Transverse colon (tissue), 4 donors: ENCODE data around the gene COX7A2.

Source experiments
- CTCF ChIP-seq, 5 experiments: fragments of 200-600 bp in 3 of 5; fragments of 450-650 bp in 2 of 5; sonication (generic) in 3 of 5; IDR thresholded peaks; 1 replicate in 2 of 5; 2 replicates in 3 of 5; pipeline ENCODE4 v1.5.1; 2016 to 2017; ENCODE audit warnings: antibody characterized with exemption in 5 of 5, inconsistent platforms in 3 of 5, mild to moderate bottlenecking in 2 of 5, moderate library complexity in 1 of 5
- POLR2A ChIP-seq: fragments of 450-650 bp; IDR thresholded peaks from one replicate; pipeline ENCODE4 v1.6.1; 2016; ENCODE audit warnings: antibody characterized with exemption, mild to moderate bottlenecking, moderate library complexity
- POLR2AphosphoS5 ChIP-seq, 3 donors: sonication (generic); formaldehyde crosslinking; IDR thresholded peaks; one replicate each; pipeline ENCODE4 v1.6.1; 2016; ENCODE audit warnings: antibody characterized with exemption in 3 of 3

DNA sequence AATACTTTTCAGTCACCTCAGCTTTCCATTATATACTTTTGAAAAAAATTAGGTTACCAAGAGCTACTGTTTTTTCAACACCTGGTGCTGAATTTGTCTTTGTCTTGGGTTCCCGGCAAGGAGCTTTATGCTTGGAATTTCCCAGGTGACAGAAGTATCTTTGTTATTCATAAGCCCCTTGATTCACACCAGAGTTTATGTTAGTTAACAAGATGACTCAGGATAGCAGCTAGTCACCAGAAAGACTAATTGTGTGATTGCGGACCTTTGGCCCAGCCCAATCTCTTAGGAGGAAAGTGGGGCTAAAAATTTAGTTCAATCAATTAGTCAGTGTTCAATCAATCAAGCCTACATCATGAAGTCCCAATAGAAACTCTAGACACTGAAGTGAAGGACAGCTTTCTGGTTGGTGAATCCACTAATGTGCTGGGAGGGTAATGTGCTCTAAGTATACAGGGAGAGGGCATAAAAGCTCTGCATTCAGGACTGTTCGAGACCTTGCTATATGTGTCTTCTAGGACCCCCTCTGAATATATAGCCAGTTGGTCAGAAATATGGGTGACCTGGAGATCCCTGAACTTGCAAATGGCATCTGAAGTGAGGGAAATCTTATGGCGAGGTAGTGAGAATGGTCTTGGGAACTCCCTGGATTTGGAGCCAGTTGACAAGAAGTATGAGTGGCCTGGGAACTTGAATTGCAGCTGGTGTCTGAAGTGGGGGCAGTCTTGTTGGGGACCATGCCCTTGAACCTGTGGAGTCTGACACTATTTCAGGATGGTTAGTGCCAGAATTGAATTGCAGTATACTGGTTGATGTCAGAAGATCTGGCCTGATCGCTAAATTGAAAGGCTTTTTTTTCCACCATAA, 24.8 kb upstream of the COX7A2 start:
- TF ChIP-seq CTCF (IDR thresholded peaks at IDR 0.05) (no peak), POLR2AphosphoS5 (IDR thresholded peaks at IDR 0.05) (no peak), POLR2A (no peak)
